ENCODE data around the gene CHRNA5.

CHRNA5 gene

GRCh38 chr15:78620021-78620526 lies 54.8 kb downstream of the CHRNA5 start:
- DNase-seq (ENCODE audit: low read depth, low spot score) = no peak

- DNase-seq (ENCODE audit: low read depth, low spot score) = no peak
Observed at GRCh38 chr15:78620527-78621421, 55.5 kb downstream of the CHRNA5 start, which contains the start of gene CHRNA3. CHRNA3 (minus strand) TSS chr15:78620996; CDS start chr15:78620794, 202 bp downstream.

GRCh38 chr15:78621810-78622402 lies 56.6 kb downstream of the CHRNA5 start:
- DNase-seq (ENCODE audit: low read depth, low spot score) = no peak

GRCh38 chr15:78623786-78624497 lies 58.6 kb downstream of the CHRNA5 start:
- no peak for DNase-seq (ENCODE audit: low read depth, low spot score)

GRCh38 chr15:78624651-78625590 lies 59.6 kb downstream of the CHRNA5 start:
- no peak for DNase-seq (ENCODE audit: low read depth, low spot score)

- DNase-seq (ENCODE audit: low read depth, low spot score) = no peak
Observed at GRCh38 chr15:78625606-78626280, 60.4 kb downstream of the CHRNA5 start.

GRCh38 chr15:78626381-78626995 lies 61.2 kb downstream of the CHRNA5 start:
- DNase-seq (ENCODE audit: low read depth, low spot score) = no peak

- no peak for DNase-seq (ENCODE audit: low read depth, low spot score)
Observed at GRCh38 chr15:78627348-78627747, 62.0 kb downstream of the CHRNA5 start.

GRCh38 chr15:78628227-78628626 lies 62.9 kb downstream of the CHRNA5 start:
- no peak for DNase-seq (ENCODE audit: low read depth, low spot score)

GRCh38 chr15:78629031-78629715 lies 63.9 kb downstream of the CHRNA5 start:
- DNase-seq (ENCODE audit: low read depth, low spot score) = no peak

GRCh38 chr15:78629716-78630065 lies 64.4 kb downstream of the CHRNA5 start:
- DNase-seq (ENCODE audit: low read depth, low spot score) = no peak

GRCh38 chr15:78630886-78631633 lies 65.7 kb downstream of the CHRNA5 start:
- DNase-seq (ENCODE audit: low read depth, low spot score) = no peak

- DNase-seq (ENCODE audit: low read depth, low spot score) = no peak
Observed at GRCh38 chr15:78633348-78633747, 68.0 kb downstream of the CHRNA5 start.

- no peak for DNase-seq (ENCODE audit: low read depth, low spot score)
Observed at GRCh38 chr15:78634210-78635145, 69.2 kb downstream of the CHRNA5 start.

- no peak for DNase-seq (ENCODE audit: low read depth, low spot score)
Observed at GRCh38 chr15:78635346-78635745, 70.0 kb downstream of the CHRNA5 start.

GRCh38 chr15:78636378-78636859 lies 71.1 kb downstream of the CHRNA5 start:
- no peak for DNase-seq (ENCODE audit: low read depth, low spot score)

GRCh38 chr15:78637776-78638435 lies 72.6 kb downstream of the CHRNA5 start:
- no peak for DNase-seq (ENCODE audit: low read depth, low spot score)
